Hematopoietic multipotent progenitor cell (in vitro differentiated cells): ENCODE measurements around the gene KREMEN1. TPM values are rescaled to one million over a fixed set of nuclear protein-coding genes. Genes with fewer than 3 reads are reported as not detected.

ENCODE experiments used
- DNase-seq, 3 donors: peaks; one replicate each; pipeline ENCODE4 v3.0.0-alpha.2; 2011 to 2015; ENCODE audit warnings: low read depth in 2 of 3, low spot score in 2 of 3
- total RNA-seq: library from RNA; depleted of rRNA; stranded (reverse); fragments of >200 nt; gene quantifications from one replicate; pipeline ENCODE4 v1.2.3, GENCODE V29; 2012

Gene KREMEN1
- total RNA-seq, 1 donor, result 0.54 TPM

DNA sequence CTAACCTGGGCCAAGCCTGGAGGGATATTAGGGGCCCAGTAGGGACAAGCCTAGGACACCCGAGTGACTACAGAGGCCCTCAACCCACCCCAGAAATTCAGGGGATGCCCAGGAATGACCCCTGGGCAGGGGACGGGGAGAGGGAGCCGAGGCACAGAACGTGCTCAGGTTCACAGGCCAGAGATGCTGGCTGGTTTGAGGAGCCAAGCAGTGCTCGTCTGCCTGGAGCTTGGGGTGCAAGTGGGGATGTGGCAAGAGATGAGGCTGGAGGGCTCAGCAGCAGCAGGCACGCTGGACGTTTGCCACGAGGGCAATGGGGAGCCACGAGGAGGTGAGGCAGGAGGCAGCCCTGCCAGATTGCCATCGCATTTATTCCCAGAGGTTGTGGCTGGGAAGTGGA lies 98.9 kb downstream of the KREMEN1 start:
- no peak for DNase-seq

DNA sequence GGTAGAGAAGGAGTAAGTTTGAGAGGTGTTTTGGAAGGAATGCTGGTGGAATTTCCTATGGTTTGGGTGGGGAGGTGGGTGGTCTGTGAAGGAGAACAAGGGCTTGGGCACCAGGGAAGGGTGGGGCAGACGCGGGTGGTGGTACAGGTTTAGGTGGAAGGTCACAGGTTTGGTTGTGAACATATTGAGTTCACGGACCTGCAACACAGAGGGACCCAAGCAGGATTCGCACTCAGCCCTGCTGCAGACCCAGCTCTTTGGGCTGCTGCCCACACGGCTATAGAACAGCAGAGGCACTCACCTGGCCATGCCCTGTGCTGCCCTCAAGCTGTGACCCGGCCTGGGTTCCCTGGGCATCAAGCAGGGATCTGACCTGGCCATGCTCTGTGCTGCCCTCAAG lies 99.4 kb downstream of the KREMEN1 start:
- no peak for DNase-seq

DNA sequence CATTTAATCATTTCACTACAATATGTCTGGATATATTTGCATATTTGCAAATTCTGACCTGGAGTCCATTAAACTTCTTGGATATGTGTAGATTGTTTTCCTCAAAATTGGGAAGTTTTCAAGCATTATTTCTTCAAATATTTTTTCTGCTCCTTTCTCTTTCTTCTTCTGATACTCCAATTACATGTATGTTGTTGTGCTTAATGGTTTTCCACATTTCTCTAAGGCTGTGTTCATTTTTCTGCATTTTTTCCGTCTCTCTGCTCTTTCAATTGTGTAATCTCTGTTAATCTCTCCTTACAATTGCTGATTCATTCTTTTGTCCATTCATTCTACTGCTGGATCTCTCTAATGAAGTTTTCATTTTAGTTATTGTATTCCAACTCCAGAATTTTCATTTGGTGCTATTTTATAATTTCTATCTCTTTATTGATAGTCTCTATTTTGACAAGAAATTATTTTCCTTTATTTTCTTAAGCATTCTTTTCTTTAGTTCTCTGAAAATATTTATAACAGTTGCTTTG lies 102.5 kb downstream of the KREMEN1 start:
- no peak for DNase-seq

DNA sequence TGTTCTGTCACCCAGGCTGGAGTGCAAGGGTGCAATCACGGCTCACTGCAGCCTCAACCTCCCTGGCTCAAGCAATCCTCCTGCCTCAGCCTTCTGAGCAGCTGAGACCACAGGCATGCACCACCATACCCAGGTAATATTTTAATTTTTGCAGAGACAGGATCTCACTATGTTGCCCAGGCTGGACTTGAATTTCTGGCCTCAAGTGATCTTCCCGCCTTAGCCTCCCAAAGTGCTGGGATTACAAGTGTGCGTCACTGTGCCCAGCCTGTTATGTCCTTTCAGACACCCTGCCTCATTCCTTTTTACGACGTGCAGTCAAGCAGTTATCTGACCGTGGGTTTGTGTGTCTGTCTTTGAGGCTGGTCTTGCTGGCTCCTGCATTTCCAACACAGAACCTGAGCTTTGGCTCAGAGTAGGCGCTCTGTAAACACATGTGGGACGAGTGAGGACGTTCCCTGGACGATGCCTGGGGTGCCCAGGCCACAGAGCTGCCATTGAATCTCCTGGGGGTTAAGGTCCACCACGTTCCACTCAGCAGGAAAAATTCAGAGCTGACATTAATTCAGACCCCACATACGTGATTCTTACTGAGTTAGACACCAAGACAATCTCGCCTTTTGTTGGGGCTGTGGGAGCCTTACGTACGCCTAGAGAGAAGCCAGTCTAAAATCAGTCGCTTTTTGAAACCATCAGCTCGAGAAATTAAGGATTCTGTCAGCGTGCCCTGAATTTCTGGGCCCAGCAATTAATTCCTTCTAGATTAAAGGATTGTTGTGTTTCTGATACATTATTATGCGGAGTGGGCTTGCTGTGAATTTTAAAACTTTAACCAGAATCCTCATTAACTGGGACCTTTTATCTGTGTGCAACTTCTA lies 111.4 kb downstream of the KREMEN1 start:
- no peak for DNase-seq

DNA sequence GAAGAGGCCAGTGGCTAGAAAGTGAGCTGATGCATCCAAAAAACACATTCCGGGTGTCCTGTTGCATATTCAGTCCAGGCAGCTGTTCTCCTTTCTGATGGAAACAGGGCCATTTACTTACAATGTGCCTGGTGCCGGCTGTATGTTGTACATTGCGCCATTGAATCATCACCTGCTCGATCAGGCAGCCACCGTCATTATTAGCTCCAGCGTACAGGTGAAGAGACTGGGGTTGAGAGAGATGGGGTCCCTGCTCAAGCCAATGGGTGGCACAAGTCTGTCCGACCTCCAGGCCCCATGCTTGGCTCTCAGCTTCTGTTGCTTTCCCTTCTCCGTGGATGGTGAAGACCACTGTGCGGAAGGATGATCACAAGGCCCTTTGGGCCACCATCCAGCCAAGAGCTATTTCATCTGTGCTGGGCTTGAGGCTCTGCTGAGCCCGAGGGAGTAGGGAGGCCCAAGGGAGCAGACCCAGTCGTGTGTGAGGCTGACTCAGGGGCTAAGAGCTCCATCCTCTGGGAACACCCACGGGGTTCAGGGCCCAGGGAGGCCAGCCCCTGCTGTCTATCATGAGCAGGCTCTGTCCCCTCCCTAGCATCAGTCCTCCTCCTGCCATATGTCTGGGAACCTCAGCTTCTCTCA lies 112.1 kb downstream of the KREMEN1 start:
- no peak for DNase-seq

DNA sequence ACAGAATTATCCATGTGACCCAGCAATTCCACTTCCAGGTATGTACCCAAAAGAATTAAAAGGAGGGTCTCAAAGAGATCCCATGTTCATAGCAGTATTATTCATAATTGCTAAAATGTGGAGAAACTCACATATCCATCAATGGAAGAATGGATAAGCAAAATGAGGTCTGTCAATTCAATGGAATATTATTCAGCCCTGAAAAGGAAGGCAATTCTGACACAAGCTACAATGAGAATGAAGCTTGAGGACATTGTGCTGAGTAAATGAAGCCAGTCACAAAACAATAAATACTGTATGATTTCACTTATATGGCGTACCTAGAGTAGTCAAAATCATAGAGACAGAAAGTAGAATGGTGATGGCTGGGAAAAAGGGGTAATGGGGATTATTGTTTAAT lies 113.5 kb downstream of the KREMEN1 start:
- no peak for DNase-seq

DNA sequence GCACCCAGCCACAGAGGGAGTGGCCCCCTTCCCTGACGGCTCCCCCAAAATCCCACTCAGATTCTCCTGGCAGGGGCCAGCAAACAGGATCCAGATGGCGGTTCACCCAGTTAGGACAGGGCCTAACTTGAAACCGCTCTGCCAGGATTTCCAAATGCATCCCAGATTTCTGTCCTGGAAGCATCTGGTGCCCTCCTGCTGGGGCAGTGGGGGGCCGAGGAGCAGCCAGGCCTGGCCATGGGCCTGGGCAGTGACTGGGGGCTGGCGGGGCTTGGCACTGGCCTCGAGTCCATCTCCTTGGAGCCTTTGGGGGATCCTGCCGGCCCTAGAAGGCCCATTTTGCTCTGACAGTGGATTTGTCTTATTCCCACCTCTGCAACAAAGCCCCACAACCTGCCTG lies 115.0 kb downstream of the KREMEN1 start:
- no peak for DNase-seq

DNA sequence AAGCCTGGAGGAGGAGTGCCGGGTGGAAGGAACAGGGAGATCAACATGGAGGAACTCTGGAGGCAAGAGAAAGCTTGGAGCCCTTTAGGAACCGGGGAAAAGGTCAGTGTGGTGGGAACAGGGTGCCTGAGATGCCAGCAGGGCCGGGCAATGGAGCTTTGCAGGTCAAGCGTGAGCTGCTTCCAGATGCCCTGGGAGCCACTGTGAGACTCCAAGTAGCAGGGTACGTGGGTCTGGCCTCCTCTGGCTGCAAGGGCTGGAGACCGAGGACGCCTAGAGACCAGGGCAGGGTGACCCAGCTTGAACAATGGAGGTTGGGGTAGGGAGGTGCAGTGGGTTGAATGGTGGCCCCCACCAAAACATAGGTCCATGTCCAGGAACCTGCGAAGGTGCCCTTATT lies 117.2 kb downstream of the KREMEN1 start:
- no peak for DNase-seq

DNA sequence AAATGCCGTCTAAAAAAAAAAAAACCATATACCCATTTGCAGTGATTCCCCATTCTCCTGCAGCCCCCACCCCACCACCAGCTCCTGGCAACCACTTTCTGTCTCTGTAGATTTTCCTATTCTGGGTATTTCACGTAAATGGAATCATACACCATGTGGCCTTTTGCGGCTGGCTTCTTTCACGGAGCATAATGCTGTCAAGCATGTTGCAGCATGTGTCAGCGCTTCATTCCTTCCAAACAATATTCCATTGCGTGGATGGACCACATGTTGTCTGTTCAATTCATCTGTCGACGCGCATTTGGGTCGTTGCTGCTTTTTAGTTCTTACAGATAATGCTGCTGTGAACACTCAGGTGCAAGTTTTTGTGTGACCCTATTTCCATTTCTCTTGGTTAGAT lies 118.1 kb downstream of the KREMEN1 start:
- DNase-seq, result no peak

DNA sequence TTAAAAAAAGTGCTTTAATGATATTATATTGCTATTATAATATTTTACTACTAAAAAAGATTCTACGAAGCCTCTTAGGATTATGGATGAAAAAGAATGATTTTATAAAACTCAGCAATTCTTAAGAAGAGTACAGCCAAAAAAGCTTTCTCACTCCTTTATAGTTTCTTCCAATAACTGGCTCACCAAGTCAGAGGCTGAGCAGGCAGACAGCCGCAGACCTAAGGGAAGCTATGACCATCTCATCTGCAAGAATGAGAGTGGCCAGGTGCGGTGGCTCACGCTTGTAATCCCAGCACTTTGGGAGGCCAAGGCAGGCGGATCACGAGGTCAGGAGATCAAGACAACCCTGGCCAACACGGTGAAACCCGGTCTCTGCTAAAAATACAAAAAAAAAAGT lies 120.2 kb downstream of the KREMEN1 start:
- DNase-seq, result no peak

DNA sequence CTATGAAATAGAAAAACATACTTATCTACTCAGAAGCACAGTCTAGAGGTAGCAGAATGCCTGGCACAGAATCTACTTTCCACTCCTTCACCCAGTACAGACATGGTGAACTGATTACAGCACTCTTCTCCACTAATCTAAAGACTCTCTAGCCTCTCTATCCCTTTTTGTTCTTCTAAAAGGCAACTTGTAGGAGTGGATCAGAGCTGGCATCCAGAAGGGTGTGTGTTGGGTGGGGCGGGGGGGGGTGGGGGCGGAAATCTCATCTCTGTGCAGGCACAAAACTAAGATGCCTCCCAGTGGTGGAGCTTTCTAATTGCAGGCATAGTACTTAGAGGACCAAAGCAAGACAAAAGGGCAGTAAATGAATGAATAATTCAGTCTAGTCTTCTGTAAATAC lies 121.3 kb downstream of the KREMEN1 start:
- no peak for DNase-seq

DNA sequence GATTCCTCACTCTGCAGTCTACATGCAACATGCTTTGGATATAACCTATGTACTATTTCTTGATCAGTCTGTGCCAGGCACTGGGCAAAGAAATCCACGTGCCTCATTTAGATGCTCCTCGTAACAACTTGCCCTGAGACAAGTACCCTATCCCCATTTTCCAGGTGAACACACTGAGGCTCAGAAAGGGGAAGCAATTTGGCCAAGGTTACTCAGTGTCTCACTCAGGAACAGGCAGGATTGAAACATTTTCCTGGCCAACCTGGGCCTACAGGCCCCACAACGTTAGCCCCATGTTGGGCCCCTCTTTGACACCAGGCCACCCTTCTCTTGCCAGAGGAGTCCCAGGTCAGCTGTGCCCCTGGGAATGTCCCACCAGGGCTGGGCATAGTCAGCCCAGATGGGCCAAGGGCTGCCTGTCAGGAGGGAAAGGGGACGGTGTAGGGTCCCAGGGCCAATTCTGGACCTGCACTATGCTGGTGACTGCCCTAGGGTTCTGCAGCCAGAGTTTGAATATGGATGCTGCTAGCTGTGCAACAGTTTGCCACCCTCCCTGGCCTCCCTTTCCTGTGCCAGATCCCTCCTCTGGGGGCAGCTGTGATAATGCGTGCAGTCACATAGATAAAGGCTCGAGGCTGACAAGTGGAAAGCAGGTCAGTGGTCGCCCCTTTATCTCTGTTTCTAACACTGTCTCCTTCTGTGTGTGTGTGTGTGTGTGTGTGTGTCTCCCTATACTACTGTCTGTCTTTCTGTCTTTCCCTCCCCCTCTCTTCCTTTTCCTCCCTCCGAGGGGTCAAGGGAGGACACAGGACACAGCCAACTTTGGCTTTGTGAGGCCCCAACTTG lies 122.5 kb downstream of the KREMEN1 start:
- peak in 1 of 3 donors; percentile 72 for DNase-seq

DNA sequence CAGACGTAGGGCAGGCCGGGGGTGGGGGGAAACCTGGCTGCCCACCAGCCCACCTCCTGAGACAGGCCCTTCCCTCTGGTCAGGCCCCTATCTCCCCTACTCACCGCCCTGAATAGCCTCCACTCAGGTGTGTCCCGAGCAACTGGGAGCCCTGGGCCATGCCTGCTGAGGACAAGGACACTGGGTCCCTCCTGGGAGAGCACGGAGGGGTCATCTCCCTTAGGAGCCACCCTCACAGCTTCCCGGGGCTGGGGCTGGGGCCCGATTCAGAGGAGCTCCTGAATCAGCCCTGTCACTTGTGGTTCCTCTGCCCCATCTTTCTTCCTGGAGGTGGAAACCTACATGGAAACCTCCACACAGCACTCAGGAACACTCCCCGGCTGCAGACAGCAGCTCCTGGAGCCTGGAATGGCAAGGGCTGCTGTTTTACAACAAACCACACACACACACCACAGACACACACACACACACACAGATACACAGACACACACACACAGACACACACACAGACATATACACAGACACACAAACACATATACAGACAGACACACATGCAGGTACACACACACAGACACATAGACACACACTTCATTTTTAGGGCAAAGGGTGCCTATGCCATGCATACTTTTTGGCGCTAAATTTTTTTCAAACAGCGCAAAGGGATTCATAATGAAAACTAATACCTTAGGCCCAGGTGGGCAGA lies 123.3 kb downstream of the KREMEN1 start:
- no peak for DNase-seq

DNA sequence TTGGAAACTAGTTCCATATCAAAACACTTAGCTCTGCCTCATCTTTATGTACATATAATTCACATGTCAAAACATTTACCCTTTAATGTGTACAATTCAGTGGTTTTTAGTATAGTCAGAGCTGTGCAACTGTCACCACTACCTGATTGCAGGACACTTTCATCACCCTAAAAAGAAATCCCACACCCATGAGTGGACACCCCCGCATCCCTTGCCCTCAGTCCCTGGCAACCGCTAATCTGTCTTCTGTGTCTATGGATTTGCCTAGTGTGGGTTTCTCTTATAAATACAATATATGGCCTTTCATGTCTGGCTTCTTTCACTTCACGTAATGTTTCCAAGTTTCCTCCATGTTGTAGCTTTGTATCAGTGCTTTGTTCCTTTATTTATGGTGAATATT lies 124.3 kb downstream of the KREMEN1 start:
- no peak for DNase-seq

DNA sequence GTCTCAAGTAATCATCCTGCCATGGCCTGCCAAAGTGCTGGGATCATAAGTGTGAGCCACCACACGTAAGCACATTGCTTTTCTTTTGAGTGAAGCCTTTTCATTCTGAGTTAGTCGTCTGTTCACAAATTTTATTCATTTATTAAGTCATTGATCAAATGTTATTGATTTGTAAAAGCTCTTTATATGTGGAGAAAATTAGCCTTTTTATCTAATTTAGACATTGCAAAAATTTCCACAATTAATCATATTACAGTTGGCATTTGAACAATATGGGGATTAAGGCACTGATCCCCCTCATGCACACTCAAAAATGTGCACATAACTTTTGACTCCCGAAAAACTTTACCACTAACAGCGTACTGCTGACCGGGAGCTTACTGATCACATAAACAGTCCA lies 125.4 kb downstream of the KREMEN1 start:
- DNase-seq, result no peak

DNA sequence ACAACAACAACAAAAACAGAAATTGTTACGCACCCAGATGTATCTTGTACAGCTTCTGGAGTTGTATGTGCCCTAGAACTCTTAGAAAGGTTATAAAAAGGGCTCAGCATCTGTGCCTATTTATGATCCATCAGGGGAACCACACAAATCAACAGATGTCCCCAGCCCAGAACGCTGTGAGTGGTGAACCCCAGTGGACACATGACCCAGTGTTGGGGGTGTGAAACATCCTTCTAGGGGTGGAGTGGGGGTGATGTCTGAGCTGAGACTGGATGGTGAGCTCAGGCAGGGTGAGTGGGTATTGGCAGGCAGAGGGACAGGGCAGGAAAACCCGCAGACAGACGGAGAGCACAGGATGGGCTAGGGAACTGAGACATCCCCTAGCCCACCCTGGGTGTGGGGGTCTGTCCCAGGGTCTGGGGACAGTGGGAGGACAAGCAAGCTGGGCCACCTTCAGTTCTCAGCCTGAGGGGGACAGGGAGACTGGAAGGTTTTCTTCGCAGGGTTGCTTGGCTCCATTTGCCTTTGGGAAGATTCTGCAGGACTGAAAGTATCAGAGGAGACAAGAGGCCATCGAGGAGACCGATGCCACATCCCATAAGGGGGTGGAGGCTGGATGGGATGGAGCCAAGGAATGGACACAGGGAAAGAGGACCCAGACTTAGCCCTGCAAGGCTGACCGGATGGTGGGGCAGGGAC lies 127.0 kb downstream of the KREMEN1 start:
- no peak for DNase-seq

DNA sequence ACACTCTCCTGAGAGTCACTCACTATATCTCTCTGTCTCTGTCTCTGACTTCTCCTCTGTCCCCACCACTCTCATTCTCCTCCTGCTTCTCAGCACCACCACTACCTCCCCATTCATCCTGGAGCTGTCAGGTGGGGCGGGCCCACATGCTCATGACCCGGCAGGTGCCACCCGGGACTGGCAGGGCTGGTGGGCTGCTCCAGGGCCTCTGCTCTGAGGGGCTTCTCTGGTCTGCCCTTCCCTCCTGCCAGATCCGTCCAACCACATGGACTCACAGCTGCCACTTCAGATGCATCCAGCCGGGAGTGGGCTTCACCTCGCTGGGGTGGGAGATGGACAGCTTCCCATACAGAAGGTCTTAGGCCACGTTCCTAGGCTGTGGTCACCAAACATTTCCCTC lies 128.1 kb downstream of the KREMEN1 start:
- DNase-seq, result no peak

DNA sequence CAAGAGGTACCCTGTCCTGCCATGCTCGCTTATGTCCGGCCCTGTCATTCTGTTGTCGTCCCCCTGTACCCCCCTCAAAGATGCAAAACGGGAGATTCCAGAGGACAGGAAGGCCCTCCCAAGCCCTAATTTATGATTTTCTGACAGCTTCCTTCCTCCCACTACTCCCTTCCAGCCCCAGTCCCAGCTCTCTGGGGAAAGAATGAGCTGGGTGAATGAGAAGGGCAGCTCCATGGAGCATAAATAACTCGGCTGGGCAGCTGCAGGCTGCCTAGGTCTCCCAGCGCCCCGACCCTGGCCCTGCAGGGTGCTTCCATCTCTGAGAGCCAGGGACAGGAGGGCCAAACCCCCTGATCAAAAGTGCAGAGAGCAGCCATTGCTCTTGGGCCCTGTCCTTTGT lies 128.9 kb downstream of the KREMEN1 start:
- DNase-seq, result no peak

DNA sequence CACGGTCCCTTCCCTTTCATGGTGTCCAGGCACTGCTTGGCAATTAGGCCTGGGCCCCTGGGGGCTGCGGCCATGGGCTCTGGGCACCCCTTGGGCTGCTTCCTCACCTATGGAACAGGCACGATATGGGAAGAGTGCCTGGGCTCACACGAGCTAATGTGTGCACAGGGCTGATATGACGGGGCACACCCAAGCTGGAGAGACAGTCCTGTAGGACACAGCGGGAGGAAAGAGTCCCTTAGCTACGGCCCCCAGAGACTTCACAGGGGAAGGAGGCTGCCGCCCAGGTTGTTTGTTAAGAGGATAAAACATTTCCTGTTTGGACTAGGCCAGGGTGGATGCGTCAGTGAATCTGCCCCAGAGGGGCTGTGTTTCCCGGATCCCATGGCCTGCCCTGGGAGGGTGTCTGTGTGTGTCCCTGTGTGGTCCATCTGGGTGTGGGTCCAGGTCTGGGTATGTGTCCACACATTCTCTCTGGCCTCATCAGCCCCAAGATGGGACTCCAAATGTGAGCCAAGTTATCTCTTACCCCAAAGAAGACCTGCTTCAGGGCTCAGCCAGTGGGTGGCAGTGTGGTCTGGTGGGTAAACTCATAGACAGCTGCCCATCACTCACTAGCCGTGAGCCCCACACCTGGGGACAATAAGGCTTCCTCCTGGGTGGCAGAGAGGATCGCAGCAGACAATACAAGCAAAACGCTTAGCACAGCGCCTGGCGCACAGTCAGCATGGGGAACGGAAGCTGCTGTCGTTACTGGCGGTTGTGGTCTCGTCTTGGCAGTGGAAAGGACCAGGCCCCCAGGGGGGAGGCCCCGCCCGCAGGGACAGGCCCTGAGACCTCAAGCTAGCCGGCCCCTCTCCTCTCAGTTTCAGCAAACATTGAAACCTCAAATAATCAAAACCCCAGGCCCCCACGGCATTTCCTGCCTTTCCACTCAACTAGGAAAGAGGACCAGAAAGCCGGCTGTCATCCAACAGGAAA lies 129.7 kb downstream of the KREMEN1 start:
- DNase-seq, result peak in 2 of 3 donors; percentile 91 to 96
